ENCODE data around the gene RGS1.

DNA sequence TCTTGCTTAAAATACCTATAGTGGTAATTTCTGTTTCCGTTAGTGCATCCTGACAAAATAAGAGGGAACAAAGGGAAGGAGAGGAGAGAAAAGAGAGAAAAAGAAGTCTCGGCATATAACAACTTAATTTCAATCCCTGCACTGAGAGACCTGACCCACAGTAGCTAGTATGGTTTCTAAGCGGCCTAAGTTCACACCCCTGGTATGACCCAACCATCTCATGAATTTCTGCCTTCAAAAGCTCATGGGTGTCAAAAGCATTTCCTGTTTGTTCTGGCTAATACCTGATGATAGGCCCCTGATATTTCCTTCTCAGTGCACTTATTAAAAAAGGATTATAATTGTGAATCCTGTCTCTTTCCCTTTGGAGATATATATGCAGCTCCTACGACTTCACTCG lies 32.1 kb upstream of the RGS1 start:
- TF ChIP-seq MAX (IDR thresholded peaks at IDR 0.05) (no peak), YY1 (IDR thresholded peaks at IDR 0.05; ENCODE audit: low read depth) (no peak), TCF12 (IDR thresholded peaks at IDR 0.05; ENCODE audit: low read depth) (no peak), RAD21 (IDR thresholded peaks at IDR 0.05; ENCODE audit: low read depth) (no peak), TAF1 (IDR thresholded peaks at IDR 0.05; ENCODE audit: low read depth) (no peak), EGR1 (IDR thresholded peaks at IDR 0.05) (no peak), TEAD4 (IDR thresholded peaks at IDR 0.05) (no peak), EP300 (IDR thresholded peaks at IDR 0.05; ENCODE audit: borderline replicate concordance) (no peak)
- TF ChIP-seq, protein P1, sequence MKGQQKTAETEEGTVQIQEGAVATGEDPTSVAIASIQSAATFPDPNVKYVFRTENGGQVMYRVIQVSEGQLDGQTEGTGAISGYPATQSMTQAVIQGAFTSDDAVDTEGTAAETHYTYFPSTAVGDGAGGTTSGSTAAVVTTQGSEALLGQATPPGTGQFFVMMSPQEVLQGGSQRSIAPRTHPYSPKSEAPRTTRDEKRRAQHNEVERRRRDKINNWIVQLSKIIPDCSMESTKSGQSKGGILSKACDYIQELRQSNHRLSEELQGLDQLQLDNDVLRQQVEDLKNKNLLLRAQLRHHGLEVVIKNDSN (IDR thresholded peaks at IDR 0.05): no peak
